Liver (tissue), 3 donors: Measurements from ENCODE around the gene PNO1.

Source experiments
- EGR1 ChIP-seq, 2 donors: IDR thresholded peaks; 2 replicates each; pipeline ENCODE4 v1.6.1; 2016 to 2018; ENCODE audit warnings: antibody characterized with exemption in 2 of 2, low read depth in 2 of 2
- REST ChIP-seq: IDR thresholded peaks from 2 replicates; pipeline ENCODE4 v1.6.1; 2016; ENCODE audit warnings: antibody characterized with exemption, mild to moderate bottlenecking
- YY1 ChIP-seq: IDR thresholded peaks from 2 replicates; pipeline ENCODE4 v1.6.1; 2016; ENCODE audit warnings: antibody characterized with exemption, mild to moderate bottlenecking
- TF ChIP-seq, protein P1 (sequence below): fragments of 150-350 bp; IDR thresholded peaks from 2 replicates; pipeline ENCODE4 v1.5.1; 2017; ENCODE audit warnings: improper control_type of control experiment, low read depth, low read length; ENCODE audit not compliant: missing input control
- donor health status: healthy.
- donor health status: healthy.

DNA sequence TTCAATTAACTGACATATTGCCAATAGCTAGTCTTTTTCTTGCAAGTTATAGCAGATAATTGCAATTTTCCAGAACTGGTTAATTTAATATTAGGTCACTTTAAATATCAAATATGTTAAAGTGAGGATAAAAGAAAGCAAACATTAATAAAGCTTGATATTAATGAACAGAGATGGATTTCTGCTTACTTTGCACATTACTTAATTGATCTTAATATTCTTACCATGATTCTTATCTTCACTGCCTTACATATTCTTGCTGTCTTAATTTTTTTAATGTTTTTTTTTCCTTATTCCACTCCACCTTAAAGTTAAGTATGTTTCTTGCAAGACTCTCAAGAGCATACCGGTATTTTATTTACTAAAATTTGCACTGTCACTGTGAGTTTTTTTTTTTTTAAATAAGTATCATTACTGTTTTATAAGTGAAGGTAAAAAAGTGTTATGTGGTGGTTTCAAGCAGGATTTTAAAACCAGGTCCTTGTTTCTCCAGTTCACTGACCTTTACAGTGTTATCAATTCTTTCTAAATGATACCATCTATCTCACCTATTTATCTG, 60.7 kb downstream of the PNO1 start:
- TF ChIP-seq, protein P1, sequence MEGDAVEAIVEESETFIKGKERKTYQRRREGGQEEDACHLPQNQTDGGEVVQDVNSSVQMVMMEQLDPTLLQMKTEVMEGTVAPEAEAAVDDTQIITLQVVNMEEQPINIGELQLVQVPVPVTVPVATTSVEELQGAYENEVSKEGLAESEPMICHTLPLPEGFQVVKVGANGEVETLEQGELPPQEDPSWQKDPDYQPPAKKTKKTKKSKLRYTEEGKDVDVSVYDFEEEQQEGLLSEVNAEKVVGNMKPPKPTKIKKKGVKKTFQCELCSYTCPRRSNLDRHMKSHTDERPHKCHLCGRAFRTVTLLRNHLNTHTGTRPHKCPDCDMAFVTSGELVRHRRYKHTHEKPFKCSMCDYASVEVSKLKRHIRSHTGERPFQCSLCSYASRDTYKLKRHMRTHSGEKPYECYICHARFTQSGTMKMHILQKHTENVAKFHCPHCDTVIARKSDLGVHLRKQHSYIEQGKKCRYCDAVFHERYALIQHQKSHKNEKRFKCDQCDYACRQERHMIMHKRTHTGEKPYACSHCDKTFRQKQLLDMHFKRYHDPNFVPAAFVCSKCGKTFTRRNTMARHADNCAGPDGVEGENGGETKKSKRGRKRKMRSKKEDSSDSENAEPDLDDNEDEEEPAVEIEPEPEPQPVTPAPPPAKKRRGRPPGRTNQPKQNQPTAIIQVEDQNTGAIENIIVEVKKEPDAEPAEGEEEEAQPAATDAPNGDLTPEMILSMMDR = no peak
- no peak for TF ChIP-seq EGR1 (IDR thresholded peaks at IDR 0.05; ENCODE audit: low read depth in 2 of 2)
- TF ChIP-seq REST = no peak
- TF ChIP-seq YY1 = no peak
